HG03558 (cell line): ENCODE measurements around the gene DGKB.

Experiments used
- ATAC-seq: cut with Tn5 transposase; IDR thresholded peaks from one replicate; pipeline ENCODE4 v1.9.1; 2021; ENCODE audit warnings: moderate number of reproducible peaks; ENCODE audit not compliant: unreplicated experiment; ENCODE audit errors: extremely low read depth

DGKB gene

DNA sequence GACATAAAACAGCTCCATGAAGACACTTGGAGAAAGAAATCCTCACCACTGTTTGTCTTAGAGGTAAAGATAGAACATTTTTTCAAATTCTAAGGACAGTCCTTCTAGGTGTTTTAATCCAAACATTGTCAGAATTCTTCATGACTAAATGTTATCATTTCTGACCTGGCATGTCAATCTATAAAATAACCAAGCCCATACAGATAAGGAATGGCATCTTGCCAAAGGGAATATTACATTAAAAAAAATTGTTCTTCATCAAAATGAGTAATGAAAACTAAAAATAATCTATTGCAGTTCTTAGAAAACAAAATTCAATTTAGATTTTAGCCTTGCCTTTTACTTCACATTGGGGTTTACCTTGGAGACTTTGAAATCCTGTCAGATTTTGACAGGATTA is 33.6 kb downstream of the DGKB start:
- ATAC-seq: no peak

GRCh38 chr7:14861456-14861855 is 41.1 kb downstream of the DGKB start:
- ATAC-seq: no peak

GRCh38 chr7:14859267-14859666 is 43.3 kb downstream of the DGKB start:
- ATAC-seq: no peak

DNA sequence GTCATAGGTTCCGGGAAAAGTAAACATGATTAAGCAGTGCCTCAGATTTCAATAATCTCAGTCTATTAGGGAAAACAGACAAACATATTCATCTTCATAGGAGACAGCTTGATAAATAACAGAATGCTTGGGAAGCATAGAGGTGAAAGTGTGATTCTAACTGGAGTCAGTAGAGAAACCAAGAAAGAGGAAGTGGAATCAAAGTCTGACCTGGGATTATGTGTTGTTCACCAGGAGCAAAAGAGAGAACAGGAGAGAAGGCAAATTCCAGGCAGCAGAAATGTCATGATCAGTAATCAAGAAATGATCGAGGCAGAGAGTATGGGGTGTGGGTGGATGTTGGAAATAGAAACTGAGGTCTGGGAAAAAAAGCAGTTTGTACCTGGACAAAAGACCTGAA is 43.7 kb downstream of the DGKB start:
- no peak for ATAC-seq

DNA sequence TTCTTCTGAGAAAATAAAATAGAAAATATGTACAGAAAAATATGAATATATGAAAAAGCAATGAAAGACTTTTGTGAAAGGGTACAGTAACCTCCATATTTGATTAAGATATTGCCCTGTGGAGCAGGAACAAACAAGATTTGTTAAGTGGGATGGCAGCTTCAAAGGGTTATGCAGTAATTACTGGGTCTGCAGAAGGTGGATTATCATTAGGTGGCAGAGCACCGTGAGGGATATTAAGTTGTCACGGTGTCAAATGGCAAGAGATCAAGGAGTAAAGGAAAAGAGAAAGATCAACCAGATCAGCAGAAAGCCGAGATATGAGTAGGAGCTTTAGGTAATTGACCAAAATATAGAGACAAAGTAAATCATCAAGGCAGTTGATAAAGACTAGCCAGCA is 44.1 kb downstream of the DGKB start:
- ATAC-seq: no peak

DNA sequence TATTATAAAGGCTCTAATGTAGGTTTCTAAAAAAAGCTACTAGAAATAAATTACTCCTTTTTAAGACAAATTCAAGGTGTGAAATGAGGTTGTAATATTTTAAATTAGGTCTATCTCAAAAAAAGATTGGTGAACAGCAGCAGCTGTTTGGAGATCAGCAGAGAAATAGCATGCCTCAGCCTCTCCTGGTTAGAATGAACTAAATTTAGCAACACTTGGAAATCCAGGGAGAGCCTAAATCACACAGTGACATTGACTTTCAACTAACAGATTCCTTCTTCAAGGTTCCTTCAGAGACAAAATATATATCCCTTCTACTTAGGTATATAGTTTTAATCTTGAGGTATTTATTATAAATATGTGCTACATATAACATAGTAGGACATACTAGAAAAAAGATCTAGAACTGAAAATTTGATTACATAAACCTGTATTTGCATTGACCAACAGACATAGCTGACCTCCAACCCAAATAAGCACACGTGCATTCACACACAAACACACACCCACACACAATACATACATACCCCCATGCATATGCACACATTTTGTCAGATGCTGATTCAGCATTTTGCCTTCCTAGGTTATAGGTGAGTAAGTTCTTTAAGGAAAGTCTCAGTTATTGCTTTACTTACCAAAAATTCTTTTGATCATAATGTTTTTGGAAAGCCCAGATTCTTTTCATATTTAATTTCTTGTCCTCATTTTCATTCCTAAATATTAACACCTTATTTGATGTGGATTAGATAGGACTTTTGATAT is 47.3 kb downstream of the DGKB start:
- no peak for ATAC-seq

DNA sequence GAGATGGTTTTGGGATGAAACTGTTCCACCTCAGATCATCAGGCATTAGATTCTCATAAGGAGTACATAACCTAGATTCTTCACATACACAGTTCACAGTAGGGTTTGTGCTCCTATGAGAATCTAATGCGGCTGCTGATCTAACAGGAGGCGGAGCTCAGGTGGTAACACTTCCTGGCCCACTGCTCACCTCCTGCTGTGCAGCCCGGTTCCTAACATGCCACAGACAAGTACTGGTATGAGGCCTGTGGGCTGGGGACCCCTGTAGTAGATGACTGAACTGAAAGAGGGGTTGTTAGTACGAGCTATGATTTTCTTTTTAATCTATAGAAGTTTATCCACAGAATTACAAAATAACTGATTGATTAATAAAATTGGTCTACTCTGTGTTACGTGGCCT is 48.1 kb downstream of the DGKB start:
- no peak for ATAC-seq

GRCh38 chr7:14851610-14852009 is 50.9 kb downstream of the DGKB start:
- no peak for ATAC-seq

DNA sequence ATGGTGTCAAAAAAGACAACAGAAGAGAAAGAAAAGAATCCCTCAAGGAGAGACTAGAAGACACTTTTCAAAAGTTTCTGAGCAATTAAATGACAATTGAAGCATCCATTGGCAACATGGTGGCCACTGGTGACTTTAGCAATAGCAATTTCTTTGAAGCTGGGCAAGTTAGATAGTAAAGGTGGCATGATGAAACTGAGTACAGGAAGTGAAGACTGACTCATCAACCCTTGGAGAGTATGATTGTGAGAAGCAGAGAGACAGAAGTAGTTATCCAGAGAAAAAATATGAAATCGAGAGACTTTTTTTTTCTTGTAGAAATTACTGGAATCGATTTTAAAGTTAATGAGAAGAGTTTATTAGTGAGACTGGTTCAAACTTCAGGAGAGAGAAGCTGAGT is 52.5 kb downstream of the DGKB start:
- ATAC-seq: no peak

DNA sequence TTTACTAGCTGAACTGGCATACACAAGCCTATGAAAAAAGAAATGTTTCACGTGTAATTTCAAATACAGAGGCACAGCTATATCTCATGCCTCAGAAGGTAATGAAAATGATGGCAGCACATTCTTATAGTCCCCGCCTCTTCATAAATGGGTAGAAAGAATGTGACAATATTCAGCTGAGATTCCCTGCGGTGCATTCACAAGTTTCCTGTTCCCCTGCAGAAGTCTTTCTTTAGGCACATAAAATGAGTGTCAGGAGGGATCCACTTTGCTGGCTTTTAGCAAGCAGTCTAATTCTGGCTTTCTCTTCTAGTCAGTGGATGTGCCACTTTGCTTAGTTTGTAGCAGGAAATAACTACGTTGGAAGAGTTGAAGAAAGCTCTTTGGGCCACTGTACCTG is 56.1 kb downstream of the DGKB start:
- ATAC-seq: no peak

DNA sequence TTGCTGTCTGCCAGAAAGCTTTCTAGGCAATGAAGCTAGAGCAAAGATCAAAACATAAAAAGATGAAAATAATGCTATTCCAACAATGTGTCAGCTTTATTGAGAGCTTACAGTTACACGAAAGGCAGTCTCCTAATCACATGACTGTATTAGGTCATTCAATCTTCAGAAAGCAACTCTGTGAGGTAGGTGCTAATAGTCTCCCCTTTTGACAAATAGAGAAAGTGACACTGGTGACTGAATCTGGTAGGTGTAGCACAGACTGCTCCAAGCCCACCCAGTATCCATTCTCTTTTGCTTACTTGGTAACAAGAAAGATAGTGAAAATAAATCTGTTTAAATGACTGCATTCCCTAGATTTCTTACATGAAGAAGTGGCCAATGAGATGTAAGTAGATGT is 58.8 kb downstream of the DGKB start:
- no peak for ATAC-seq

DNA sequence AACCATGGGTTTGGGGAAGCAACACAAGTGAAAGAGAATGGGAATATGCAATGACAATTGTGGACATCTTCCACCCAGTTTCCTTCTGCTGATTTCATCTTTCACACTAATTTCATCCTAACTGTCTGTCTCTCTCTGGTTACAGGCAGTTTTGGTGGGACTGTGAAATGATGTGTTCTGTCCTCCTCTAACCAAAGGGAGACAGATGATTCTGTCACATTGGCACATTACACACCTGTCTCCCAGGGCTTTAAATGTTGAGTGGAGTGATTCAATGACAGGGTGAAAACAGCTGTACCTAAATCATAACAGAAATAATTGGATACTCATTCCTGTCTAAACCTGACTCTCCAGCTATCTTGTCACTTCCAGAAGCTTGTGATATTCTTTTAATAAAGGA is 60.0 kb downstream of the DGKB start:
- ATAC-seq: no peak

GRCh38 chr7:14841869-14842268 is 60.7 kb downstream of the DGKB start:
- ATAC-seq: no peak

GRCh38 chr7:14841086-14841485 is 61.5 kb downstream of the DGKB start:
- ATAC-seq: no peak

DNA sequence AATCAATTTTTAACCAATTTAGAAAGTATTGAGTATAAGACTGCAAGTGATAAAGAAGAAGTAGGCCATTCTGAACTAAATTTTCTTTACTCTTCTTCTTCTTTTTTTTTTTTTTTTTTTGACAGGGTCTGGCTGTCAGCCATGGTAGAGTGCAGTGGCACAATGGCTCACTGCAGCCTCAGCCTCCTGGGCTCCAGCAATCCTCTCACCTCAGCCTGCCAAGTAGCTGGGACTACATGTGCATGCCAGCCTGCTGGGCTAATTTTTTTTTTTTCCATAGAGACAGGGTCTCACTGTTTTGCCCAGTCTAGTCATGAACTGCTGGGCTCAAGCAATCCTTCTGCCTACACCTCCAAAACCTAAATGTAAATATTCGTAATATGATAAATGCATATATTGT is 63.2 kb downstream of the DGKB start:
- ATAC-seq: no peak

DNA sequence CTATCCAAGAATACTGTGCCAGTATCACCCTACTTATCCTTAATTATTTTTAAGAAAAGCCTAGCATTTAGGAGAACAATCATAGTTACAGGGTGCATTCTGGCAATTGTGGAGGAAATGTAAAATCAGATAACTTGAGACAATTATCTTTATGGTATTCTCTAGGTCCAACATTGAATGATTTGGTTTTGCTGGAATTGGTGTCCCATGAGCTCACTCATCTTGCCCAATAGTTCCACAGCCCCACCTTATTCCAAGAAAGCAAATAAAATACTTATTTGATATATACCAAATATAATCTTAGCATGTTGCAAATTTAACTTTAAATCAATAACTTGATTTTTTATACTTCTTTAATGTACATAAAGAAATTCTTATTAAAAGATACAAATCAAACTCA is 65.3 kb downstream of the DGKB start:
- ATAC-seq: no peak

DNA sequence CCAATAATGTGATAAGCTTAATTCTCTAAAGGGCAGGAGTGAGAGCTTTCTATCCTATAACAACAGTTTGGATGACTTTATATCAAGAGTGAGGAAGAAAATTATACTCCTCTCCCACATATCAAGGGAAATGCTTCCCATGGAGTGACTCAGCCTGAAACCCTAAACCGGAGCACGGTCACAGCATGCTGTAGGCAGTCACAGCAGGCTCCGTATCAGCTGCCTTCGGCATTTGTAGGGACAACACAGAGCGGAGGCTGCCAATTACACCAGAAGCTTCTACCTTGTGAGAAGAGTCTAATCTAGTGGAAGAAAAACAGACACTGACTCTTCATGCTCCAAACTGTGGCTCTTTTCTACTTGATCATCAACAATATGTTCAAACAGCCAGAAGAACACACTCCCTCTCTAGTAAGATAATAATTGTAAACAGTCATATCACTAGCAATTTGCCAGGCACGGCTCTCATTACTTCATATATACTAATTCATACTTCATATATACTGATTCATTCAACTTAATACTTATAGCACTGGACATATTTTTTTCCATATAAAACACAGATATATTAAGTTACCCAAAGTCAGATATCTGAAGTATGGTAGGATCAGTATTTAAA is 65.9 kb downstream of the DGKB start:
- no peak for ATAC-seq

DNA sequence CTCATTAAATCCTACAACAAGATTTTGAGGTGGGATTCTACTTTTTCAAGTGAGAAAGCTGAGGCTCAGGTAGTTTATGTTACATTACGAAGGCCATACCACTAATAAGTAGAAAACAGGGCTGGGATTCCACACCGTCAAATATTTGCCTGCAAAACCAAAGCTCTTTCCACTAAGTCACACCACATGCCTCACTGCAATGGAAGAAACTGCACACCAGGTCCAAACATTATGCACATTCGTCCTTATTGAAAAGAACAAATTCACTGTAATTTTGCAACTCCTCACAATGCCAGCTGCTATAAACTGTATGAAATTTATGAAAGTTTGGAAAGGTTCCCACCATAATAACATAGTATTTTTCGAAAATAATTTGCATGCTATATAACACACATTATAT is 66.5 kb downstream of the DGKB start:
- ATAC-seq: no peak

DNA sequence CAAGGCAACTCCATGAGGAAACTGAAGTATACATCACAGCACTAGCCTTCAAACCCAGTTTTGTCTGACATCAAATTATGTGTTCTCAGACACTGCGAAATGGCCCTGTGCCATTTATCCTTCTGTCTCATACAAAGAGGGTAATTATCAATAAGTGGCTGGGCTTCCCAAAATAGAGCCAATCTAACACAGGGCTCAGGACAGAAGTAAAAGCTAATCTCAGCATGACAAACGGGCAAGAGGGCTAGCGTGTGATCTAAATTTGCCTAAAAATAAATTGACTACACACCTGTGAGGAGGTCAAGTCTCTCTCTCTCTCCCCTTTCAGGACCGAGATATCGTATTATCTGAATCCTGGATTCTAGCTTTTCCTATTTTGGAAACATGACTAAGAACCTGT is 67.2 kb downstream of the DGKB start:
- ATAC-seq: no peak

DNA sequence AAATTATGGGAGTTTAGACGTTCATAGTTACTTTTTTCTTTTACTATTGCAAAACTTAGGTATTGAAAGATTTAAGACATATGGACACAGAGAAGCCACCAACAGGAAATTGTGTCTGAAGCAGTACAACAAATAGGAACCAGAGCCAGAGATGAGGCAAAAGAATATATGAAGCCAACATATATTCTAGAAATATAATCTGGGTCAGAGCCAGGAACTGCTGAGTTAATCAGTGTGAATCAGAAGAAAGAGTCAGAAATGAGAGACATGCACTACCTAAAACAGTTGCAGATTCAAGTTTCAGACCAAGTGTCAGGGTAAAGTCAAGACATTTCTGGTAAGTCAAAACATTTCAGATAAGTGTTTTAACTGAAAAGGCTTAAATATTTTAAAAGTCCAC is 67.7 kb downstream of the DGKB start:
- no peak for ATAC-seq

DNA sequence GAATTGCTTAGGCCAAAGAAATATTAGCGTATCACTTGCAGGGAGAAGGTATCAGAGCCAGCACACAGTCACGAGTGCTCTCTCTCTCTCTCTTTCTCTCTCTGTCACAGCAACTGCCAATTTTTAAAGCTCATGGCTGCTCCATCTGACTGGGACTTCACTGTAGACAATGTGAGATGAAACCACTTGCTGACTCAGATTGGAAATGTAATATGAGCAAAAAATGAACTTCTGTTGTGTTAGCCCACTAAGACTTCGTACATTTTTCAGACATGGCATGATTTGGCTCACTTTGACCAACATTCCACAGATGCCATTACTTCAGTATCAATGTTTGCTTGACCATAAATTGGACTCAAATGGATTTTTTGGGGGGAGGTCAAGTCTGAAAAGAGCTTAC is 68.1 kb downstream of the DGKB start:
- no peak for ATAC-seq

- ATAC-seq: no peak
Observed at GRCh38 chr7:14833707-14834106, 68.8 kb downstream of the DGKB start.
